GM23338 (cell line): ENCODE measurements around the gene BSCL2. TPM values are rescaled to one million over a fixed set of nuclear protein-coding genes. Genes with fewer than 3 reads are reported as not detected.

Source experiments
- ATAC-seq: fragments of 200-7000 bp; cut with Tn5 transposase; 3 replicates; pipeline ENCODE4 v1.9.1; 2020
- DNase-seq: peaks from one replicate; pipeline ENCODE4 v3.0.0-alpha.2; 2015; ENCODE audit warnings: low spot score
- H2AFZ ChIP-seq: fragments of 200-600 bp; sonication (generic); 2 replicates; pipeline ENCODE4 v1.8.0; 2016; ENCODE audit warnings: antibody characterized with exemption, mild to moderate bottlenecking, moderate library complexity
- H3F3A ChIP-seq: fragments of 200-600 bp; sonication (generic); replicated peaks from 2 replicates; pipeline ENCODE4 v1.8.0; 2017; ENCODE audit warnings: antibody characterized with exemption, mixed run types, low read depth
- H3K27ac ChIP-seq: fragments of 200-600 bp; sonication (generic); 2 replicates; pipeline ENCODE4 v1.6.1; 2016; ENCODE audit warnings: low read depth
- H3K27me3 ChIP-seq: fragments of 200-600 bp; sonication (generic); 2 replicates; pipeline ENCODE4 v1.8.0; 2016; ENCODE audit warnings: mild to moderate bottlenecking, mixed run types, moderate library complexity; ENCODE audit not compliant: insufficient read depth
- H3K36me3 ChIP-seq: fragments of 200-600 bp; sonication (generic); 2 replicates; pipeline ENCODE4 v1.8.0; 2016; ENCODE audit warnings: mild to moderate bottlenecking; ENCODE audit not compliant: insufficient read depth
- H3K4me1 ChIP-seq: fragments of 200-600 bp; sonication (generic); 2 replicates; pipeline ENCODE4 v1.8.0; 2016; ENCODE audit warnings: mild to moderate bottlenecking, moderate library complexity; ENCODE audit not compliant: insufficient read depth
- H3K4me2 ChIP-seq: fragments of 200-600 bp; sonication (generic); 2 replicates; pipeline ENCODE4 v1.7.1; 2017; ENCODE audit warnings: mixed run types
- H3K4me3 ChIP-seq: fragments of 200-600 bp; sonication (generic); 2 replicates; pipeline ENCODE4 v1.6.1; 2016; ENCODE audit warnings: mixed run types
- H3K79me2 ChIP-seq: fragments of 200-600 bp; sonication (generic); replicated peaks from 2 replicates; pipeline ENCODE4 v1.8.0; 2017; ENCODE audit warnings: mild to moderate bottlenecking; ENCODE audit not compliant: insufficient read depth
- H3K9me2 ChIP-seq: fragments of 200-600 bp; sonication (generic); 2 replicates; pipeline ENCODE4 v1.8.0; 2017; ENCODE audit not compliant: insufficient read depth
- H4K20me1 ChIP-seq: fragments of 200-600 bp; sonication (generic); replicated peaks from 2 replicates; pipeline ENCODE4 v1.8.0; 2017; ENCODE audit warnings: mild to moderate bottlenecking; ENCODE audit not compliant: insufficient read depth
- H3K27ac Mint-ChIP-seq: 2 replicates; pipeline ENCODE4 v1.8.0; 2020; ENCODE audit warnings: inconsistent platforms, mild to moderate bottlenecking, moderate library complexity, mixed read lengths
- H3K27me3 Mint-ChIP-seq: 3 replicates; pipeline ENCODE4 v1.8.0; 2022; ENCODE audit warnings: low read depth, mild to moderate bottlenecking, moderate library complexity, mixed read lengths, inconsistent platforms; ENCODE audit not compliant: insufficient read depth, poor library complexity
- H3K36me3 Mint-ChIP-seq: 3 replicates; pipeline ENCODE4 v1.8.0; 2021; ENCODE audit warnings: low read depth, mild to moderate bottlenecking, inconsistent platforms, moderate library complexity, mixed read lengths
- H3K4me1 Mint-ChIP-seq: 3 replicates; pipeline ENCODE4 v1.8.0; 2020; ENCODE audit warnings: mild to moderate bottlenecking, inconsistent platforms, mixed read lengths
- H3K4me3 Mint-ChIP-seq: 3 replicates; pipeline ENCODE4 v1.8.0; 2021; ENCODE audit warnings: moderate library complexity, mild to moderate bottlenecking, inconsistent platforms, mixed read lengths
- H3K9me3 Mint-ChIP-seq: 3 replicates; pipeline ENCODE4 v1.8.0; 2020; ENCODE audit warnings: moderate library complexity, mild to moderate bottlenecking, inconsistent platforms, mixed read lengths
- CREB1 ChIP-seq: fragments of 250-450 bp; sonication (Bioruptor Pico); IDR thresholded peaks from 2 replicates; pipeline ENCODE4 v1.5.0; 2020; ENCODE audit warnings: low read depth, mild to moderate bottlenecking, moderate library complexity
- EZH2 ChIP-seq: fragments of 200-600 bp; sonication (generic); IDR thresholded peaks from one replicate; pipeline ENCODE4 v1.8.0; 2017; ENCODE audit warnings: antibody characterized with exemption, mild to moderate bottlenecking, low read depth; ENCODE audit not compliant: unreplicated experiment
- EZH2phosphoT487 ChIP-seq: fragments of 200-600 bp; sonication (generic); IDR thresholded peaks from one replicate; pipeline ENCODE4 v1.8.1; 2018; ENCODE audit warnings: antibody characterized with exemption; ENCODE audit not compliant: unreplicated experiment
- JUNB ChIP-seq: IDR thresholded peaks from one replicate; pipeline ENCODE4 v1.6.1; 2016; ENCODE audit warnings: antibody characterized with exemption; ENCODE audit not compliant: unreplicated experiment
- NANOG ChIP-seq: IDR thresholded peaks from 2 replicates; pipeline ENCODE4 v1.6.1; 2016; ENCODE audit warnings: antibody characterized with exemption, borderline replicate concordance
- POLR2AphosphoS5 ChIP-seq: IDR thresholded peaks from 2 replicates; pipeline ENCODE4 v1.6.1; 2016; ENCODE audit warnings: antibody characterized with exemption, low read depth
- STAT1 ChIP-seq: IDR thresholded peaks from one replicate; pipeline ENCODE4 v1.6.1; 2016; ENCODE audit warnings: antibody characterized with exemption; ENCODE audit not compliant: unreplicated experiment
- ZNF331 ChIP-seq: fragments of 250-450 bp; sonication (Bioruptor Pico); IDR thresholded peaks from 2 replicates; pipeline ENCODE4 v1.5.0; 2020; ENCODE audit warnings: low read depth, mild to moderate bottlenecking, moderate library complexity
- polyA plus RNA-seq: library from polyadenylated mRNA; unstranded; fragments of >200 nt; fragmentation: Nextera tagmentation; extraction: Ambion mirVana; gene quantifications from 2 replicates; pipeline ENCODE4 v1.2.1, GENCODE V29; 2016
- total RNA-seq: library from RNA; depleted of rRNA; stranded (reverse); fragments of >200 nt; shearing (Covaris generic); gene quantifications from 2 replicates; pipeline ENCODE4 v1.2.3, GENCODE V29; 2014
- TF ChIP-seq, protein P1 (sequence below), 2 experiments: fragments of 200-600 bp in 1 of 2; sonication (generic) in 1 of 2; conservative IDR thresholded peaks; 2 replicates each; pipeline versions ENCODE4 v1.5.1 to v1.6.1; 2016 to 2017; ENCODE audit warnings: antibody characterized with exemption in 2 of 2, low read depth in 2 of 2, mild to moderate bottlenecking in 2 of 2, moderate library complexity in 1 of 2
- TF ChIP-seq, protein P2 (sequence below): IDR thresholded peaks from 2 replicates; pipeline ENCODE4 v1.6.1; 2016; ENCODE audit warnings: antibody characterized with exemption
- TF ChIP-seq, protein P3 (sequence below): fragments of 250-450 bp; sonication (Bioruptor Pico); IDR thresholded peaks from 2 replicates; pipeline ENCODE4 v1.5.0; 2020; ENCODE audit warnings: mild to moderate bottlenecking, moderate library complexity
- TF ChIP-seq, protein P4 (sequence below): IDR thresholded peaks from one replicate; pipeline ENCODE4 v1.6.1; 2018; ENCODE audit warnings: antibody characterized with exemption; ENCODE audit not compliant: unreplicated experiment

The BSCL2 gene
- total and polyA plus RNA-seq, 2 experiments from 2014 or later = 60.2 to 81.7 TPM

DNA sequence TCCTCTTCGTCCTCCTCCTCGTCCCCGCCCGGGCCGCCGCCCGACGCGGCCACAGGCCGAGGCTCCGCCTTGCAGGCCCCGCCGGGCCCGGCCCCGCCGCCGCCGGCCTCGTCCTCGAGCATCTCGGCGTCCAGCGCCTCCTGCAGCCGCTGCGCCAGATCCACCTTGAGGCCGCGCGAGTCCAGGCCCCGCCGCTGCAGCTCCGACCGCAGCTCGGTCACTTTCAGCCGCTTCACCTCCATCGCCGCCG, 19.6 kb upstream of the BSCL2 start (continued):
- TF ChIP-seq, protein P1, sequence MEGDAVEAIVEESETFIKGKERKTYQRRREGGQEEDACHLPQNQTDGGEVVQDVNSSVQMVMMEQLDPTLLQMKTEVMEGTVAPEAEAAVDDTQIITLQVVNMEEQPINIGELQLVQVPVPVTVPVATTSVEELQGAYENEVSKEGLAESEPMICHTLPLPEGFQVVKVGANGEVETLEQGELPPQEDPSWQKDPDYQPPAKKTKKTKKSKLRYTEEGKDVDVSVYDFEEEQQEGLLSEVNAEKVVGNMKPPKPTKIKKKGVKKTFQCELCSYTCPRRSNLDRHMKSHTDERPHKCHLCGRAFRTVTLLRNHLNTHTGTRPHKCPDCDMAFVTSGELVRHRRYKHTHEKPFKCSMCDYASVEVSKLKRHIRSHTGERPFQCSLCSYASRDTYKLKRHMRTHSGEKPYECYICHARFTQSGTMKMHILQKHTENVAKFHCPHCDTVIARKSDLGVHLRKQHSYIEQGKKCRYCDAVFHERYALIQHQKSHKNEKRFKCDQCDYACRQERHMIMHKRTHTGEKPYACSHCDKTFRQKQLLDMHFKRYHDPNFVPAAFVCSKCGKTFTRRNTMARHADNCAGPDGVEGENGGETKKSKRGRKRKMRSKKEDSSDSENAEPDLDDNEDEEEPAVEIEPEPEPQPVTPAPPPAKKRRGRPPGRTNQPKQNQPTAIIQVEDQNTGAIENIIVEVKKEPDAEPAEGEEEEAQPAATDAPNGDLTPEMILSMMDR (conservative IDR thresholded peaks at IDR 0.05; ENCODE audit: low read depth in 2 of 2) = no peak
- TF ChIP-seq NANOG (no peak), EZH2 (no peak), POLR2AphosphoS5 (no peak), JUNB (no peak), STAT1 (no peak), EZH2phosphoT487 (no peak)
- TF ChIP-seq, protein P2, sequence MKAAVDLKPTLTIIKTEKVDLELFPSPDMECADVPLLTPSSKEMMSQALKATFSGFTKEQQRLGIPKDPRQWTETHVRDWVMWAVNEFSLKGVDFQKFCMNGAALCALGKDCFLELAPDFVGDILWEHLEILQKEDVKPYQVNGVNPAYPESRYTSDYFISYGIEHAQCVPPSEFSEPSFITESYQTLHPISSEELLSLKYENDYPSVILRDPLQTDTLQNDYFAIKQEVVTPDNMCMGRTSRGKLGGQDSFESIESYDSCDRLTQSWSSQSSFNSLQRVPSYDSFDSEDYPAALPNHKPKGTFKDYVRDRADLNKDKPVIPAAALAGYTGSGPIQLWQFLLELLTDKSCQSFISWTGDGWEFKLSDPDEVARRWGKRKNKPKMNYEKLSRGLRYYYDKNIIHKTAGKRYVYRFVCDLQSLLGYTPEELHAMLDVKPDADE = no peak

DNA sequence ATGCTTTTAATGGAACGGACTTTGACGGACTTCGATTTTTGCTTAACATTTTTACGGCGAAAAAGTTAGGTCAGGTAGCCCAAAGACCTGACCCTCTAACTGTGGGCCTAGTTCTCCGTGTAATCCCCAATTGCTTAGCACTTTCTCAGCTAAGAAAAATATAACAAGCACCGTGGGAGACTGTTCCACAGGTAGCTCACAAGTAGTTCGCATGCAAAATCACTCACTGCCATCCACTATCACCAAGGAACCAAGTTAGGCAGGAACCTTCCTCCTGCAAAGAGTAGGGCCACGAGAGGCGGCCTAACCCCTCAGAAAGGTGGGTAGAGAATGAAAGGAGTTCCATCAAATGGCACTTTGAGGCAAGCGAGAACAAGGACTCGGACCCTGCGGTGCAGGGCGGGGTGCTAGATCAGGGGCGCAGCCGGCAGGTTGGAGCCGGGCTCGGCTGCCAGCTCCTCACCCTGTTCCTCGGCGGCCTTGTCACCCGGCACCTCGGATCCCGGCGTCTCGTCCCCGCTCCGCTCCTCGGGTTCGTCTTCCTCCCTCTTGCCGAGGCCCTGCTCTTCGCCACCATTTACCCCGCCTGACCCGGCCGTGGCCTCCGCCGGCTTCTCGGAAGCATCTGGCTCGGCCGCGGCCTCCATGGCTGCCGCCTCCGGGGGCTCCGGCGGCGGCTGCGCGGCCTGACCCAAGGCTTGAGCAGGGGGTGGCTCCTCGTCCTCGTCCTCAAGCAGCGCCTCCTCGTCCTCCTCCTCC, 19.1 kb upstream of the BSCL2 start:
- no peaks in the 10 kb centered on the region for H3K27me3 ChIP-seq
- no peaks in the 10 kb centered on the region for H3K9me2 ChIP-seq
- Mint-ChIP-seq H3K4me3 (peak overlapping the region; percentile 98), H3K36me3 (peaks cover 47% of the 10 kb centered on the region), H3K27me3 (peaks cover 14% of the 10 kb centered on the region), H3K27ac (peak overlapping the region; percentile 84; the same call in 1 of the 2 replicates), H3K9me3 (no peaks in the 10 kb centered on the region; the same call in 2 of the 3 replicates), H3K4me1 (peaks cover 21% of the 10 kb centered on the region)
- H3K4me1 ChIP-seq = peaks cover 24% of the 10 kb centered on the region
- peaks cover 37% of the 10 kb centered on the region for H4K20me1 ChIP-seq
- H3K4me2 ChIP-seq = peak overlapping the region; percentile 98
- no peak overlapping the region for H2AFZ ChIP-seq
- H3K36me3 ChIP-seq = peaks cover 36% of the 10 kb centered on the region
- DNase-seq (no peak), ATAC-seq (no peak)
- peak overlapping the region; percentile 59 for H3K4me3 ChIP-seq
- H3K27ac ChIP-seq = no peak overlapping the region
- peaks cover 74% of the 10 kb centered on the region for H3K79me2 ChIP-seq
- H3F3A ChIP-seq = peaks cover 45% of the 10 kb centered on the region
- TF ChIP-seq STAT1 (no peak), JUNB (no peak), EZH2phosphoT487 (no peak), ZNF331 (CRISPR knock-in tag) (no peak), CREB1 (no peak), EZH2 (no peak), POLR2AphosphoS5 (no peak)
- TF ChIP-seq, protein P3, sequence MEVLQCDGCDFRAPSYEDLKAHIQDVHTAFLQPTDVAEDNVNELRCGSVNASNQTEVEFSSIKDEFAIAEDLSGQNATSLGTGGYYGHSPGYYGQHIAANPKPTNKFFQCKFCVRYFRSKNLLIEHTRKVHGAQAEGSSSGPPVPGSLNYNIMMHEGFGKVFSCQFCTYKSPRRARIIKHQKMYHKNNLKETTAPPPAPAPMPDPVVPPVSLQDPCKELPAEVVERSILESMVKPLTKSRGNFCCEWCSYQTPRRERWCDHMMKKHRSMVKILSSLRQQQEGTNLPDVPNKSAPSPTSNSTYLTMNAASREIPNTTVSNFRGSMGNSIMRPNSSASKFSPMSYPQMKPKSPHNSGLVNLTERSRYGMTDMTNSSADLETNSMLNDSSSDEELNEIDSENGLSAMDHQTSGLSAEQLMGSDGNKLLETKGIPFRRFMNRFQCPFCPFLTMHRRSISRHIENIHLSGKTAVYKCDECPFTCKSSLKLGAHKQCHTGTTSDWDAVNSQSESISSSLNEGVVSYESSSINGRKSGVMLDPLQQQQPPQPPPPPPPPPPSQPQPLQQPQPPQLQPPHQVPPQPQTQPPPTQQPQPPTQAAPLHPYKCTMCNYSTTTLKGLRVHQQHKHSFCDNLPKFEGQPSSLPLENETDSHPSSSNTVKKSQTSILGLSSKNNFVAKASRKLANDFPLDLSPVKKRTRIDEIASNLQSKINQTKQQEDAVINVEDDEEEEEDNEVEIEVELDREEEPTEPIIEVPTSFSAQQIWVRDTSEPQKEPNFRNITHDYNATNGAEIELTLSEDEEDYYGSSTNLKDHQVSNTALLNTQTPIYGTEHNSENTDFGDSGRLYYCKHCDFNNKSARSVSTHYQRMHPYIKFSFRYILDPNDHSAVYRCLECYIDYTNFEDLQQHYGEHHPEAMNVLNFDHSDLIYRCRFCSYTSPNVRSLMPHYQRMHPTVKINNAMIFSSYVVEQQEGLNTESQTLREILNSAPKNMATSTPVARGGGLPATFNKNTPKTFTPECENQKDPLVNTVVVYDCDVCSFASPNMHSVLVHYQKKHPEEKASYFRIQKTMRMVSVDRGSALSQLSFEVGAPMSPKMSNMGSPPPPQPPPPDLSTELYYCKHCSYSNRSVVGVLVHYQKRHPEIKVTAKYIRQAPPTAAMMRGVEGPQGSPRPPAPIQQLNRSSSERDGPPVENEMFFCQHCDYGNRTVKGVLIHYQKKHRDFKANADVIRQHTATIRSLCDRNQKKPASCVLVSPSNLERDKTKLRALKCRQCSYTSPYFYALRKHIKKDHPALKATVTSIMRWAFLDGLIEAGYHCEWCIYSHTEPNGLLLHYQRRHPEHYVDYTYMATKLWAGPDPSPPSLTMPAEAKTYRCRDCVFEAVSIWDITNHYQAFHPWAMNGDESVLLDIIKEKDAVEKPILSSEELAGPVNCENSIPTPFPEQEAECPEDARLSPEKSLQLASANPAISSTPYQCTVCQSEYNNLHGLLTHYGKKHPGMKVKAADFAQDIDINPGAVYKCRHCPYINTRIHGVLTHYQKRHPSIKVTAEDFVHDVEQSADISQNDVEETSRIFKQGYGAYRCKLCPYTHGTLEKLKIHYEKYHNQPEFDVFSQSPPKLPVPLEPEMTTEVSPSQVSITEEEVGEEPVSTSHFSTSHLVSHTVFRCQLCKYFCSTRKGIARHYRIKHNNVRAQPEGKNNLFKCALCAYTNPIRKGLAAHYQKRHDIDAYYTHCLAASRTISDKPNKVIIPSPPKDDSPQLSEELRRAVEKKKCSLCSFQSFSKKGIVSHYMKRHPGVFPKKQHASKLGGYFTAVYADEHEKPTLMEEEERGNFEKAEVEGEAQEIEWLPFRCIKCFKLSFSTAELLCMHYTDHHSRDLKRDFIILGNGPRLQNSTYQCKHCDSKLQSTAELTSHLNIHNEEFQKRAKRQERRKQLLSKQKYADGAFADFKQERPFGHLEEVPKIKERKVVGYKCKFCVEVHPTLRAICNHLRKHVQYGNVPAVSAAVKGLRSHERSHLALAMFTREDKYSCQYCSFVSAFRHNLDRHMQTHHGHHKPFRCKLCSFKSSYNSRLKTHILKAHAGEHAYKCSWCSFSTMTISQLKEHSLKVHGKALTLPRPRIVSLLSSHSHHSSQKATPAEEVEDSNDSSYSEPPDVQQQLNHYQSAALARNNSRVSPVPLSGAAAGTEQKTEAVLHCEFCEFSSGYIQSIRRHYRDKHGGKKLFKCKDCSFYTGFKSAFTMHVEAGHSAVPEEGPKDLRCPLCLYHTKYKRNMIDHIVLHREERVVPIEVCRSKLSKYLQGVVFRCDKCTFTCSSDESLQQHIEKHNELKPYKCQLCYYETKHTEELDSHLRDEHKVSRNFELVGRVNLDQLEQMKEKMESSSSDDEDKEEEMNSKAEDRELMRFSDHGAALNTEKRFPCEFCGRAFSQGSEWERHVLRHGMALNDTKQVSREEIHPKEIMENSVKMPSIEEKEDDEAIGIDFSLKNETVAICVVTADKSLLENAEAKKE (CRISPR knock-in tag) = no peak
- TF ChIP-seq, protein P4, sequence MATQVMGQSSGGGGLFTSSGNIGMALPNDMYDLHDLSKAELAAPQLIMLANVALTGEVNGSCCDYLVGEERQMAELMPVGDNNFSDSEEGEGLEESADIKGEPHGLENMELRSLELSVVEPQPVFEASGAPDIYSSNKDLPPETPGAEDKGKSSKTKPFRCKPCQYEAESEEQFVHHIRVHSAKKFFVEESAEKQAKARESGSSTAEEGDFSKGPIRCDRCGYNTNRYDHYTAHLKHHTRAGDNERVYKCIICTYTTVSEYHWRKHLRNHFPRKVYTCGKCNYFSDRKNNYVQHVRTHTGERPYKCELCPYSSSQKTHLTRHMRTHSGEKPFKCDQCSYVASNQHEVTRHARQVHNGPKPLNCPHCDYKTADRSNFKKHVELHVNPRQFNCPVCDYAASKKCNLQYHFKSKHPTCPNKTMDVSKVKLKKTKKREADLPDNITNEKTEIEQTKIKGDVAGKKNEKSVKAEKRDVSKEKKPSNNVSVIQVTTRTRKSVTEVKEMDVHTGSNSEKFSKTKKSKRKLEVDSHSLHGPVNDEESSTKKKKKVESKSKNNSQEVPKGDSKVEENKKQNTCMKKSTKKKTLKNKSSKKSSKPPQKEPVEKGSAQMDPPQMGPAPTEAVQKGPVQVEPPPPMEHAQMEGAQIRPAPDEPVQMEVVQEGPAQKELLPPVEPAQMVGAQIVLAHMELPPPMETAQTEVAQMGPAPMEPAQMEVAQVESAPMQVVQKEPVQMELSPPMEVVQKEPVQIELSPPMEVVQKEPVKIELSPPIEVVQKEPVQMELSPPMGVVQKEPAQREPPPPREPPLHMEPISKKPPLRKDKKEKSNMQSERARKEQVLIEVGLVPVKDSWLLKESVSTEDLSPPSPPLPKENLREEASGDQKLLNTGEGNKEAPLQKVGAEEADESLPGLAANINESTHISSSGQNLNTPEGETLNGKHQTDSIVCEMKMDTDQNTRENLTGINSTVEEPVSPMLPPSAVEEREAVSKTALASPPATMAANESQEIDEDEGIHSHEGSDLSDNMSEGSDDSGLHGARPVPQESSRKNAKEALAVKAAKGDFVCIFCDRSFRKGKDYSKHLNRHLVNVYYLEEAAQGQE = no peak
